Endothelial cell (in vitro differentiated cells): ENCODE measurements around the gene OSBP2. TPM values are rescaled to one million over a fixed set of nuclear protein-coding genes. Genes with fewer than 3 reads are reported as not detected.

Source experiments
- DNase-seq: peaks from one replicate; pipeline ENCODE4 v3.0.0; 2021; ENCODE audit warnings: low spot score
- H3K27ac Mint-ChIP-seq: one replicate; pipeline ENCODE4 v1.8.0; 2021; ENCODE audit warnings: mixed read lengths, inconsistent platforms; ENCODE audit not compliant: unreplicated experiment
- H3K27me3 Mint-ChIP-seq: one replicate; pipeline ENCODE4 v1.8.0; 2021; ENCODE audit warnings: mild to moderate bottlenecking, moderate library complexity, mixed read lengths, inconsistent platforms; ENCODE audit not compliant: unreplicated experiment
- H3K36me3 Mint-ChIP-seq: one replicate; pipeline ENCODE4 v1.8.0; 2021; ENCODE audit warnings: mild to moderate bottlenecking, low read depth, mixed read lengths, inconsistent platforms; ENCODE audit not compliant: unreplicated experiment
- H3K4me1 Mint-ChIP-seq: one replicate; pipeline ENCODE4 v1.8.0; 2021; ENCODE audit warnings: mild to moderate bottlenecking, mixed read lengths, inconsistent platforms; ENCODE audit not compliant: unreplicated experiment
- H3K4me3 Mint-ChIP-seq: one replicate; pipeline ENCODE4 v1.8.0; 2021; ENCODE audit warnings: mild to moderate bottlenecking, mixed read lengths, inconsistent platforms; ENCODE audit not compliant: unreplicated experiment
- H3K9me3 Mint-ChIP-seq: one replicate; pipeline ENCODE4 v1.8.0; 2021; ENCODE audit warnings: mixed read lengths, inconsistent platforms; ENCODE audit not compliant: unreplicated experiment
- total RNA-seq: library from RNA; stranded (reverse); fragmentation: NEBNext Ultra II Directional; extraction: Animal tissue kit (Norgen Biotek cat#: 25700); gene quantifications from one replicate; pipeline ENCODE4 v1.2.1, GENCODE V29; 2021; ENCODE audit not compliant: unreplicated experiment
- TF ChIP-seq, protein P1 (sequence below): fragments of 200-600 bp; sonication (generic); IDR thresholded peaks from one replicate; pipeline ENCODE4 v1.5.0; 2021; ENCODE audit warnings: antibody characterized with exemption; ENCODE audit not compliant: unreplicated experiment

OSBP2 gene
- total RNA-seq, 1 donor from 2014 or later = 3.0 TPM

DNA sequence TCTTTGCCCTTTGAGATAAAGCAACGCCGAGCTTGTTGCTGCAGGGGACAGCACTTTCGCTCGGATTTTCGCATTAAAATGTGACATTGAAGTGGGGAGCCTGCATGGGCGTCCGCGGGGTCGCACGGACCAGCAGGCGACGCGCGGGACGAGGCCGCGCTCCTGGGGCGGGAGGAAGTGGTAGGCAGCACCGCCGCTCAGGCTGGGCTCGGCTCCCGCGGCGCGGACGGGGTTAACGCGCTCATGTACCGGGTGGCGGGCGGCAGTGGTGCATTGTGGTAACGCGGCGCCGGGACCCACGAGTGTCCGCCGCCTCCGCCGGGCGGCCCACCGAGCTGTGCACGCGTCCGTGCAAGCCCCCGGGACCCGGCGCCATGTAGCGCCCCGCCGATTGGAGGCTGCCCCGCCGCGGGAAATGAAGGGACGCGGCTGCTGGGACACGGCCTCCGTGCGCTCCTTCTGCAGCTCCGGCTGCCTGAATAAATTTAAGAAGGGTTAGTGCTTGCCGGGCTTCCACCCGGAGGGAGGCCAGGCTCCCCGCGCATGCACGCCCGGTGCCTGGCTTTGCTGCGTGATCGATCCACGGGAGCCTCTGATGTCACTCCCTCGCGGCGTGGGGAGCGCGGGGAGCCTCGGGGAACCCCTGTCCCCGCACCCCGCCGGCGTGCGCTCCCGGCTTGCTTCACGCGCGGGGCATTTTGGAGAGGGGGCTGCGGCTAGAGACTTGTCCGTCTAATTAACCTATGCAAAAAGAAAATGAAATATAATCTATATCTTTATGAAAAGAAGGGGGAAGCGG is 127.7 kb downstream of the OSBP2 start:
- Mint-ChIP-seq H3K36me3 (no peaks in the 10 kb centered on the region), H3K27ac (no peak overlapping the region), H3K4me3 (no peak overlapping the region), H3K4me1 (peaks cover 4% of the 10 kb centered on the region), H3K27me3 (peaks cover 21% of the 10 kb centered on the region), H3K9me3 (no peaks in the 10 kb centered on the region)
- TF ChIP-seq, protein P1, sequence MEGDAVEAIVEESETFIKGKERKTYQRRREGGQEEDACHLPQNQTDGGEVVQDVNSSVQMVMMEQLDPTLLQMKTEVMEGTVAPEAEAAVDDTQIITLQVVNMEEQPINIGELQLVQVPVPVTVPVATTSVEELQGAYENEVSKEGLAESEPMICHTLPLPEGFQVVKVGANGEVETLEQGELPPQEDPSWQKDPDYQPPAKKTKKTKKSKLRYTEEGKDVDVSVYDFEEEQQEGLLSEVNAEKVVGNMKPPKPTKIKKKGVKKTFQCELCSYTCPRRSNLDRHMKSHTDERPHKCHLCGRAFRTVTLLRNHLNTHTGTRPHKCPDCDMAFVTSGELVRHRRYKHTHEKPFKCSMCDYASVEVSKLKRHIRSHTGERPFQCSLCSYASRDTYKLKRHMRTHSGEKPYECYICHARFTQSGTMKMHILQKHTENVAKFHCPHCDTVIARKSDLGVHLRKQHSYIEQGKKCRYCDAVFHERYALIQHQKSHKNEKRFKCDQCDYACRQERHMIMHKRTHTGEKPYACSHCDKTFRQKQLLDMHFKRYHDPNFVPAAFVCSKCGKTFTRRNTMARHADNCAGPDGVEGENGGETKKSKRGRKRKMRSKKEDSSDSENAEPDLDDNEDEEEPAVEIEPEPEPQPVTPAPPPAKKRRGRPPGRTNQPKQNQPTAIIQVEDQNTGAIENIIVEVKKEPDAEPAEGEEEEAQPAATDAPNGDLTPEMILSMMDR = no peak
- DNase-seq = peak; percentile 35

DNA sequence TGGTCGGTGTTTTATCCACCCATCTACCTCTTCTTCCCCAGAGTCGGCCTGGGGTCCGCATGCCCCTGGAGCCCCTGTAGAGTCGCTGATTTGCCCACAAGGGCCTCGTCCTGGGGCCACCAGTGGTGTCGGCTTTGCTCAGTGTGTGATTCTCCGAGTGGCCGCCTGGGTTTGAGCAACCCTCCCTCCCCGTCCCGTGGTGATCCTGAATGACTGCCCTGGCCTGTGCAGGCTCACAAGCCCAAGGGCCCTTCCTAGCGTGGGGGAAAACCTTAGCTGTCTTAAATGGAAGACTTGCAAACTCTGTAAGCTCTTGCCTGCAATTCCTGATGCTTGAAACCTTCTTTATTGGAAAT is 128.3 kb downstream of the OSBP2 start:
- H3K27ac Mint-ChIP-seq = no peak overlapping the region
- H3K4me3 Mint-ChIP-seq = peak overlapping the region; percentile 83
- peaks cover 4% of the 10 kb centered on the region for H3K4me1 Mint-ChIP-seq
- H3K36me3 Mint-ChIP-seq = no peaks in the 10 kb centered on the region
- peaks cover 21% of the 10 kb centered on the region for H3K27me3 Mint-ChIP-seq
- TF ChIP-seq, protein P1 = no peak
- peak; percentile 50 for DNase-seq
- no peaks in the 10 kb centered on the region for H3K9me3 Mint-ChIP-seq

DNA sequence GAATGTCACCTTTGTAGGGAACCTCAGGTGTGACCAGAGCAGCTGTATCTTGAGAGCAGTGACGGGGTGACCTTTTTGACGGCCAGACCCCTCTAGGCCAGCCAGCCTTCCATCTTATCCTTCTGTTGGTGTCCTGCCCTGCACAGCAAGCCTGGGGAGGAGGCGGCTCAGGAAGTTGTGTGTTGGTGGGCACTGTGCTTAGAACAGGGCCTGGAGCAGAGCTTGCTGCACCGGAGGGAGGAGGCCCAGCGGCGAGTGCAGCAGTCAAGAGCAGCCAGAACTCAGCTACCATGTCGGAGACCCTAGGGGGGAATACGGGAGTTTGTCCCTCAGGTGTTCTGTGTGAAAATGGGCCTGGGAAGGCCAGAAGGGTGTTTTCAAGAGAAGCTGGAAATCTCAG is 129.4 kb downstream of the OSBP2 start:
- Mint-ChIP-seq H3K36me3 (no peaks in the 10 kb centered on the region), H3K9me3 (no peaks in the 10 kb centered on the region), H3K27me3 (peaks cover 21% of the 10 kb centered on the region), H3K4me3 (no peak overlapping the region), H3K4me1 (peaks cover 4% of the 10 kb centered on the region), H3K27ac (no peak overlapping the region)
- TF ChIP-seq, protein P1 = no peak
- no peak for DNase-seq

DNA sequence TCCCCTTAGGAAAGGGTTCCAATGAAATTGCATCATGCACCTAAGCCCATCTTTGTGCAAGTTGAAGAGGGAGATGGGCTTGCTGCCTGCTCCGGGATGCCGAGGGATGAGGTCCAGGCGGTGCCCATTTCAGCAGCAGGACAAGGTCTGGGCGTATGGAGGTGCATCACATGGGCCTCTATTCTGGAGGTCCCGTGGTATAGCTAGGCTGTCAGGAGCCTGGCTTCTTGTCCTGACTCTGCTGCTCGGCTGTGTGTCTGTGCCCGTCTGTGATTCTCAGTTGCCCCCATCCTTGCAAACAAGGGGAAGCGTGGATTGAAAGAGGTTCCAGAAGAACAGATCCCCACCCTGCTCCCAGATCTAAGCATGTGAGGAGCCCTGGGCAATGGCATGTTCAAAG is 130.0 kb downstream of the OSBP2 start:
- Mint-ChIP-seq H3K27me3 (peaks cover 21% of the 10 kb centered on the region), H3K4me3 (no peak overlapping the region), H3K27ac (no peak overlapping the region), H3K4me1 (peaks cover 4% of the 10 kb centered on the region), H3K9me3 (no peaks in the 10 kb centered on the region), H3K36me3 (no peaks in the 10 kb centered on the region)
- DNase-seq = no peak
- TF ChIP-seq, protein P1 = no peak

DNA sequence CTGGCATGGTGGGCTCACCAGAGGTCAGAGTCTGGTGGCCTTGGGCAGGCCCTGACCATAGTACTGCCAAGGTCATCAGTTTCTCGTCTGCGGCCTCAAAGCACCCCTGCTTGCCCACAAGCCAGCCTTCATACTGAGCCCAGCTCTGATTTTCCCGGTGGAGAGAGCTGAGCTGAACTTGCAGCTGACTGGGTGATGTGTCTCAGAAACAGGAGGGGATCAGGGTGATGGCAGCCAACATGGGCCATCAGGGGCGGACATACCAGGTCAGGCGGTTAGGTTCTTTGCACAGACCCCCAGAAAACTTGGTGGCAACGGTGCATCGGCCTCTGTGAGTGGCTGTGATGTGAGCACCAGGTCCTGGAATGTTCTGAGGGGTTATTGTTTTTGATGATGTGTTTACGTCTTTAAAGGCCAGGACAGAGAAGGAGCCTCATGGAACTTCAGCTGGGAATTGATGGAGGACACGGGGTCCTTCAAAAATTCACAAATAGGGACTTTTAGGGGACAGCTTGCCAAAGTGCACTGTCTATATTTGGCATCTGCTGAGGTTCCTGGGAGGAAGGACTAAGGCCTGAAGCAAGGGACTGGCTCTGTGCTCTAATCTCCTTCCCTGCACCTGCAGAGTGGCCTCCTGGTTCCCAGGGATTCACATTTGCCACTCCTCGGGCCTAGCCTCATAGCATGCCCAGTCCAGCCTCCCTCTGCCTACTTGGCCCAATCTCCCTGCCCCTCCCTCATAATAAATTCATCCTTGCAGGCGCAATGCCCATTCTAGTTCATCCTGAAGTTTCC is 131.2 kb downstream of the OSBP2 start:
- no peak overlapping the region for H3K27ac Mint-ChIP-seq
- no peaks in the 10 kb centered on the region for H3K36me3 Mint-ChIP-seq
- no peak overlapping the region for H3K4me3 Mint-ChIP-seq
- TF ChIP-seq, protein P1 = no peak
- DNase-seq = no peak
- peaks cover 22% of the 10 kb centered on the region for H3K27me3 Mint-ChIP-seq
- no peaks in the 10 kb centered on the region for H3K9me3 Mint-ChIP-seq
- H3K4me1 Mint-ChIP-seq = peaks cover 4% of the 10 kb centered on the region
